ACC112 (cell line): Measurements from ENCODE around the gene GLMP.

Source experiments
- H2AFZ ChIP-seq: fragments of 200-600 bp; sonication (generic); one replicate; pipeline ENCODE4 v1.6.0; 2017; ENCODE audit warnings: antibody characterized with exemption, low read length; ENCODE audit not compliant: unreplicated experiment
- H3K27ac ChIP-seq: fragments of 200-600 bp; sonication (generic); 2 replicates; pipeline ENCODE4 v1.5.1; 2014; ENCODE audit warnings: low read depth, mild to moderate bottlenecking, antibody characterized with exemption, low read length, moderate library complexity
- H3K27me3 ChIP-seq: fragments of 200-600 bp; sonication (generic); 2 replicates; pipeline ENCODE4 v1.6.1; 2014; ENCODE audit warnings: mild to moderate bottlenecking, antibody characterized with exemption, low read length, moderate library complexity, mixed read lengths; ENCODE audit not compliant: insufficient read depth
- H3K36me3 ChIP-seq: fragments of 200-600 bp; sonication (generic); 2 replicates; pipeline ENCODE4 v1.6.1; 2016; ENCODE audit warnings: mild to moderate bottlenecking, antibody characterized with exemption, low read length, moderate library complexity, mixed read lengths; ENCODE audit not compliant: insufficient read depth
- H3K4me1 ChIP-seq: fragments of 200-600 bp; sonication (generic); one replicate; pipeline ENCODE4 v1.6.1; 2016; ENCODE audit warnings: low read length, mixed read lengths; ENCODE audit not compliant: insufficient read depth, unreplicated experiment, control insufficient read depth
- H3K4me3 ChIP-seq: fragments of 200-600 bp; sonication (generic); 2 replicates; pipeline ENCODE4 v1.5.1; 2014; ENCODE audit warnings: mild to moderate bottlenecking, low read depth, low read length
- H3K79me2 ChIP-seq: fragments of 200-600 bp; sonication (generic); one replicate; pipeline ENCODE4 v1.6.0; 2016; ENCODE audit warnings: low read length; ENCODE audit not compliant: control insufficient read depth, unreplicated experiment, insufficient read depth

GLMP gene

GRCh38 chr1:156285437-156285836 lies 10.0 kb downstream of the GLMP start:
- peaks cover 30% of the 10 kb centered on the region for H3K79me2 ChIP-seq
- H3K4me3 ChIP-seq: no peak overlapping the region
- H2AFZ ChIP-seq: no peak overlapping the region
- H3K27ac ChIP-seq: no peak overlapping the region
- H3K36me3 ChIP-seq: peaks cover 10% of the 10 kb centered on the region
- H3K4me1 ChIP-seq: peaks cover 29% of the 10 kb centered on the region
- no peaks in the 10 kb centered on the region for H3K27me3 ChIP-seq

GRCh38 chr1:156284757-156285156 lies 10.7 kb downstream of the GLMP start:
- Histone ChIP-seq H3K27ac (0 out of 2 replicates have a peak overlapping the region, but pooled peaks have one; percentile 13), H3K79me2 (peaks cover 37% of the 10 kb centered on the region), H3K4me3 (no peak overlapping the region), H3K27me3 (no peaks in the 10 kb centered on the region), H3K4me1 (peaks cover 29% of the 10 kb centered on the region), H2AFZ (no peak overlapping the region), H3K36me3 (peaks cover 8% of the 10 kb centered on the region)

GRCh38 chr1:156284112-156284511 lies 11.4 kb downstream of the GLMP start, which contains the start of gene TMEM79:
Gene TMEM79, plus strand, starts transcription at chr1:156284325. Its CDS starts 902 bp downstream, at chr1:156285227.
- H3K4me3 ChIP-seq: peak within 1 kb of the TSS; percentile 89
- peaks cover 43% of the 10 kb centered on the region for H3K79me2 ChIP-seq
- H3K36me3 ChIP-seq: peaks cover 6% of the 10 kb centered on the region
- H3K27me3 ChIP-seq: no peaks in the 10 kb centered on the region
- peaks cover 29% of the 10 kb centered on the region for H3K4me1 ChIP-seq
- H2AFZ ChIP-seq: peak within 1 kb of the TSS; percentile 70
- H3K27ac ChIP-seq: peak within 1 kb of the TSS; percentile 76; the same call in 1 of the 2 replicates

GRCh38 chr1:156283521-156283920 lies 12.0 kb downstream of the GLMP start:
- H3K36me3 ChIP-seq: peaks cover 2% of the 10 kb centered on the region
- H3K27ac ChIP-seq: peak overlapping the region; percentile 76; the same call in 1 of the 2 replicates
- peaks cover 29% of the 10 kb centered on the region for H3K4me1 ChIP-seq
- H3K27me3 ChIP-seq: no peaks in the 10 kb centered on the region
- H2AFZ ChIP-seq: peak overlapping the region; percentile 70
- H3K4me3 ChIP-seq: peak overlapping the region; percentile 89
- H3K79me2 ChIP-seq: peaks cover 49% of the 10 kb centered on the region

GRCh38 chr1:156282479-156283222 lies 12.8 kb downstream of the GLMP start, which contains the start of gene SMG5:
Gene SMG5, minus strand, starts transcription at chr1:156282825. Its CDS starts 145 bp downstream, at chr1:156282680.
- peak within 1 kb of the TSS; percentile 70 for H2AFZ ChIP-seq
- H3K27ac ChIP-seq: peak within 1 kb of the TSS; percentile 76
- H3K27me3 ChIP-seq: no peaks in the 10 kb centered on the region
- H3K4me1 ChIP-seq: peaks cover 29% of the 10 kb centered on the region
- H3K36me3 ChIP-seq: peaks cover 7% of the 10 kb centered on the region; the same call in 1 of the 2 replicates
- H3K79me2 ChIP-seq: peaks cover 52% of the 10 kb centered on the region
- H3K4me3 ChIP-seq: peak within 1 kb of the TSS; percentile 89

- peaks cover 34% of the 10 kb centered on the region for H3K4me1 ChIP-seq
- no peaks in the 10 kb centered on the region for H3K27me3 ChIP-seq
- peak overlapping the region; percentile 76 for H3K27ac ChIP-seq
- H3K4me3 ChIP-seq: peak overlapping the region; percentile 89
- H3K79me2 ChIP-seq: peaks cover 52% of the 10 kb centered on the region
- H2AFZ ChIP-seq: no peak overlapping the region
- H3K36me3 ChIP-seq: peaks cover 8% of the 10 kb centered on the region; the same call in 1 of the 2 replicates
Measured at GRCh38 chr1:156281693-156282478, 13.6 kb downstream of the GLMP start.

- Histone ChIP-seq H3K4me1 (peaks cover 36% of the 10 kb centered on the region), H3K27ac (peak overlapping the region; percentile 76), H3K27me3 (no peaks in the 10 kb centered on the region), H3K4me3 (peak overlapping the region; percentile 89), H3K79me2 (peaks cover 52% of the 10 kb centered on the region), H3K36me3 (peaks cover 8% of the 10 kb centered on the region; the same call in 1 of the 2 replicates), H2AFZ (no peak overlapping the region)
Measured at GRCh38 chr1:156281281-156281680, 14.2 kb downstream of the GLMP start.

- peaks cover 15% of the 10 kb centered on the region; the same call in 1 of the 2 replicates for H3K36me3 ChIP-seq
- no peak overlapping the region for H2AFZ ChIP-seq
- no peak overlapping the region for H3K4me3 ChIP-seq
- peaks cover 33% of the 10 kb centered on the region for H3K4me1 ChIP-seq
- H3K27me3 ChIP-seq: no peaks in the 10 kb centered on the region
- H3K27ac ChIP-seq: no peak overlapping the region
- peaks cover 52% of the 10 kb centered on the region for H3K79me2 ChIP-seq
Measured at GRCh38 chr1:156279837-156280236, 15.6 kb downstream of the GLMP start.

- H3K36me3 ChIP-seq: peaks cover 23% of the 10 kb centered on the region
- peaks cover 18% of the 10 kb centered on the region for H3K4me1 ChIP-seq
- H3K79me2 ChIP-seq: peaks cover 39% of the 10 kb centered on the region
- no peaks in the 10 kb centered on the region for H3K27me3 ChIP-seq
- peak overlapping the region; percentile 23; the same call in 1 of the 2 replicates for H3K27ac ChIP-seq
- H2AFZ ChIP-seq: no peak overlapping the region
- H3K4me3 ChIP-seq: no peak overlapping the region
Measured at GRCh38 chr1:156276966-156277381, 18.5 kb downstream of the GLMP start.

GRCh38 chr1:156276532-156276931 lies 18.9 kb downstream of the GLMP start:
- no peak overlapping the region for H3K4me3 ChIP-seq
- peaks cover 15% of the 10 kb centered on the region for H3K4me1 ChIP-seq
- peak overlapping the region; percentile 23; the same call in 1 of the 2 replicates for H3K27ac ChIP-seq
- H2AFZ ChIP-seq: no peak overlapping the region
- H3K79me2 ChIP-seq: peaks cover 34% of the 10 kb centered on the region
- H3K27me3 ChIP-seq: no peaks in the 10 kb centered on the region
- peaks cover 23% of the 10 kb centered on the region for H3K36me3 ChIP-seq
